Measurements from ENCODE around the gene FBXO2. TPM values are rescaled to one million over a fixed set of nuclear protein-coding genes. Genes with fewer than 3 reads are reported as not detected.

Gene FBXO2
- total and polyA plus RNA-seq, 11 donors, result 0.83 to 7.5 (median 2.5) TPM

DNA sequence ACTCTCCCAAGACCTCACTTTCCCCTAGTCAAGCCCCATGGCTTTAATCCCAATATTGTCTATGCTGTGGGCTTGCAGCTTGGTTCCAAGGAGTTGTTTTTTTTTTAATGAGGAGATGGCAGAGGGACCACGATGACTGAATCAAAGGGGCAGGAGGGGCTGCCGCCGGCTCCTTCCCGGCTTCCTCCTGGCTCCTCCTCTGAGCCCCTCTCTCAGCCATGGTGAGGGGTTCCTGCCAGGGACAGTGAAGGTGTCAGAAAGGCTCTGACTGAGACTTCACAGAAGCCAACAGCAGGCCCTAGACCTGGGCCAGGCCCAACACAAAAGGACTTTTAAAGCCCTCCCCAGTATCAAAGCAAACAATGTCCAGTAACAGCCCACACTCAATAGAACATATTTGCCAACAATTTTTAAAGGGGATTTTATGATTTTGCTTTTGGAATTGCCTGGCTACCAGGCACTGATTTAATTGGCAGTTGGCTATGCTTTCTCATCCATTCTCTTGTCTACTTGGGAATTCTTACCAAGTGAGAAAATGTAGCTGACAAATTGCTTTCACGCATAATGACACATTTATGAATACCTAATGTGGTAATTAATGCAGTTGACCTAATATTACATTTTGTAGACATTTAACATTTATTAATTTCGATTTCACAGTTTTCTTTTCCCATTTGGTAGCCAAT is 54.2 kb downstream of the FBXO2 start:
- no peak for ATAC-seq
- 48 to 62% (median 56%) methylated on average over 6 of the region's 6 CpGs for WGBS, 4 donors
- no peak overlapping the region for H3K4me3 ChIP-seq
- intact Hi-C loops (cut with DNase I), result no loop called here
- no peaks in the 10 kb centered on the region for H3K9me3 ChIP-seq
- no peak overlapping the region for H3K27ac ChIP-seq
- no peaks in the 10 kb centered on the region for H3K36me3 ChIP-seq
- no peak for DNase-seq
- H3K27me3 ChIP-seq, result peaks cover 0 to 33% (median 4%) of the 10 kb centered on the region in 9 donors
- TF ChIP-seq POLR2A (IDR thresholded peaks at IDR 0.05), result no peak
- TF ChIP-seq, protein P1, sequence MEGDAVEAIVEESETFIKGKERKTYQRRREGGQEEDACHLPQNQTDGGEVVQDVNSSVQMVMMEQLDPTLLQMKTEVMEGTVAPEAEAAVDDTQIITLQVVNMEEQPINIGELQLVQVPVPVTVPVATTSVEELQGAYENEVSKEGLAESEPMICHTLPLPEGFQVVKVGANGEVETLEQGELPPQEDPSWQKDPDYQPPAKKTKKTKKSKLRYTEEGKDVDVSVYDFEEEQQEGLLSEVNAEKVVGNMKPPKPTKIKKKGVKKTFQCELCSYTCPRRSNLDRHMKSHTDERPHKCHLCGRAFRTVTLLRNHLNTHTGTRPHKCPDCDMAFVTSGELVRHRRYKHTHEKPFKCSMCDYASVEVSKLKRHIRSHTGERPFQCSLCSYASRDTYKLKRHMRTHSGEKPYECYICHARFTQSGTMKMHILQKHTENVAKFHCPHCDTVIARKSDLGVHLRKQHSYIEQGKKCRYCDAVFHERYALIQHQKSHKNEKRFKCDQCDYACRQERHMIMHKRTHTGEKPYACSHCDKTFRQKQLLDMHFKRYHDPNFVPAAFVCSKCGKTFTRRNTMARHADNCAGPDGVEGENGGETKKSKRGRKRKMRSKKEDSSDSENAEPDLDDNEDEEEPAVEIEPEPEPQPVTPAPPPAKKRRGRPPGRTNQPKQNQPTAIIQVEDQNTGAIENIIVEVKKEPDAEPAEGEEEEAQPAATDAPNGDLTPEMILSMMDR (IDR thresholded peaks at IDR 0.05), result no peak
- H3K4me1 ChIP-seq, result peaks cover 0 to 4% (median 0%) of the 10 kb centered on the region in 12 donors

DNA sequence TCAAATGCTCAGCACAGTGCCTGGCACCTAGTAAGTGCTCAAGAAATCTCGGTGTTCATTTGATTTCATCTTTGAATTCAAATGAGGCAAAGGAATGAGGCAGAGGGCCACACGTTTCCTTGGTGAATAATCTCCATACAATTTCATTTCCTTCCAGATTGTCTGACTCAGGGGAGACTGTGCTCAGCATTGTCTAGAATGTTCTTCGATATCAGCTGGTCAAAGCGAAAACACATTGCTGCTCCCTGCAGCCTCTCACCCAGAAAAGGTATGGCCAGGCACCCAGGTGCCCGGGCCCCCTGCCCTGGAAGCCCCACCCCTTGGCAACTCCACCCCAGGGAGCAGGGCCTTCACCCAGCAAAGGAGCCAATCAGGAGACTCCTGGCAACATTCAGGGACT is 55.8 kb downstream of the FBXO2 start:
- WGBS, 4 donors, result 67 to 82% (median 77%) methylated on average over 5 of the region's 5 CpGs
- no peak for ATAC-seq

More for the DNA sequence above, 55.8 kb downstream of the FBXO2 start:
- TF ChIP-seq, protein P1 (IDR thresholded peaks at IDR 0.05), result no peak
- TF ChIP-seq POLR2A (IDR thresholded peaks at IDR 0.05), result no peak
- H3K27ac ChIP-seq, result no peak overlapping the region
- H3K4me3 ChIP-seq, result no peak overlapping the region
- DNase-seq, result no peak
- peaks cover 0 to 10% (median 0%) of the 10 kb centered on the region in 12 donors for H3K4me1 ChIP-seq
- no peaks in the 10 kb centered on the region for H3K9me3 ChIP-seq
- H3K27me3 ChIP-seq, result peaks cover 0 to 40% (median 4%) of the 10 kb centered on the region in 9 donors
- H3K36me3 ChIP-seq, result no peaks in the 10 kb centered on the region
- intact Hi-C loops (cut with DNase I), result no loop called here

Other genes with a start within 250 kb of the FBXO2 start
- gene DISP3, start 175.3 kb downstream of the FBXO2 start, total RNA-seq, result under 1 TPM in 5 of 9 donors, not detected in 4; 0.05 to 0.45 (median 0.17) TPM
- gene DISP3, start 175.3 kb downstream of the FBXO2 start, polyA plus RNA-seq, result under 1 TPM in 1 of 2 donors, not detected in 1; 0.03 TPM
- gene FBXO44, start 448 bp upstream of the FBXO2 start, total RNA-seq, result 10 to 100 TPM in 8 of 9 donors, 1 to 10 TPM in 1; 9.8 to 19.1 (median 15.1) TPM
- 10 to 100 TPM; 16.6 to 18.1 TPM for gene FBXO44, start 448 bp upstream of the FBXO2 start, polyA plus RNA-seq
- gene FBXO6, start 9.8 kb upstream of the FBXO2 start, total RNA-seq, result 10 to 100 TPM in 4 of 9 donors, 1 to 10 TPM in 5; 5.6 to 23.3 (median 8.3) TPM
- 10 to 100 TPM in 1 of 2 donors, 1 to 10 TPM in 1; 5.6 to 10.9 TPM for gene FBXO6, start 9.8 kb upstream of the FBXO2 start, polyA plus RNA-seq
- gene MAD2L2, start 26.7 kb upstream of the FBXO2 start, total RNA-seq, result 10 to 100 TPM; 15.9 to 47.1 (median 18.5) TPM
- gene MAD2L2, start 26.7 kb upstream of the FBXO2 start, polyA plus RNA-seq, result 10 to 100 TPM; 17.2 to 54.2 TPM
- under 1 TPM in 5 of 9 donors, not detected in 4; 0.09 to 0.29 (median 0.12) TPM for gene DRAXIN, start 37.3 kb upstream of the FBXO2 start, total RNA-seq
- under 1 TPM; 0.03 to 0.04 TPM for gene DRAXIN, start 37.3 kb upstream of the FBXO2 start, polyA plus RNA-seq
- 10 to 100 TPM; 11.8 to 36.7 (median 24.5) TPM for gene AGTRAP, start 81.7 kb upstream of the FBXO2 start, total RNA-seq
- 100 to 1,000 TPM in 1 of 2 donors, 10 to 100 TPM in 1; 18.2 to 134 TPM for gene AGTRAP, start 81.7 kb upstream of the FBXO2 start, polyA plus RNA-seq
- gene C1orf167, start 107.8 kb upstream of the FBXO2 start, total RNA-seq, result 1 to 10 TPM; 1.5 to 7.6 (median 3.1) TPM
- gene C1orf167, start 107.8 kb upstream of the FBXO2 start, polyA plus RNA-seq, result 1 to 10 TPM; 4.1 to 4.9 TPM
- 10 to 100 TPM; 26.9 to 61.2 (median 38.1) TPM for gene MTHFR, start 151.5 kb upstream of the FBXO2 start, total RNA-seq
- gene MTHFR, start 151.5 kb upstream of the FBXO2 start, polyA plus RNA-seq, result 10 to 100 TPM; 21.9 to 45.9 TPM
- gene CLCN6, start 151.8 kb upstream of the FBXO2 start, total RNA-seq, result 10 to 100 TPM; 11.6 to 21.5 (median 17.2) TPM
- gene CLCN6, start 151.8 kb upstream of the FBXO2 start, polyA plus RNA-seq, result 10 to 100 TPM; 10.2 to 17.2 TPM
- 1,000 to 10,000 TPM in 1 of 9 donors, 100 to 1,000 TPM in 8; 126 to 3,156 (median 279) TPM for gene NPPA, start 193.4 kb upstream of the FBXO2 start, total RNA-seq
- gene NPPA, start 193.4 kb upstream of the FBXO2 start, polyA plus RNA-seq, result 1,000 to 10,000 TPM in 1 of 2 donors, 10 to 100 TPM in 1; 59.9 to 1,418 TPM
- gene NPPB, start 204.5 kb upstream of the FBXO2 start, total RNA-seq, result 1,000 to 10,000 TPM in 1 of 9 donors, 100 to 1,000 TPM in 4, 10 to 100 TPM in 4; 14.4 to 1,297 (median 252) TPM
- gene NPPB, start 204.5 kb upstream of the FBXO2 start, polyA plus RNA-seq, result 1,000 to 10,000 TPM in 1 of 2 donors, 100 to 1,000 TPM in 1; 197 to 7,924 TPM

All from heart left ventricle (tissue), 16 donors.